IMR-90 (cell line): Measurements from ENCODE around the gene ATP6V1F. TPM values are rescaled to one million over a fixed set of nuclear protein-coding genes. Genes with fewer than 3 reads are reported as not detected.

Source experiments
- ATAC-seq: fragments of 200-7000 bp; cut with Tn5 transposase; 2 replicates; pipeline ENCODE4 v1.9.1; 2020; ENCODE audit warnings: low read depth, mild to moderate bottlenecking, moderate library complexity
- BruUV-seq: library from RNA; stranded (reverse); fragments of 400-500 nt; replicated peaks from 2 replicates; lab custom pipeline; 2021; lab: Mats Ljungman, UMichigan
- CTCF ChIA-PET: fragments of 300-600 bp; formaldehyde crosslinking; extraction: SDS; loops from one replicate; lab custom pipeline; 2021; ENCODE audit warnings: antibody characterized with exemption; lab: Yijun Ruan, JAX
- POLR2A ChIA-PET: fragments of 300-600 bp; sonication (Branson Sonifier 250); formaldehyde crosslinking; loops from one replicate; lab custom pipeline; 2022; ENCODE audit warnings: antibody characterized with exemption; ENCODE audit not compliant: unreplicated experiment; lab: Charles Lee
- DNase-seq: peaks from one replicate; pipeline ENCODE4 v3.0.0; 2013
- H2AFZ ChIP-seq: replicated peaks from 2 replicates; pipeline ENCODE3; 2013; ENCODE audit warnings: low read length, mild to moderate bottlenecking; ENCODE audit not compliant: poor library complexity
- H2AK5ac ChIP-seq: 2 replicates; pipeline ENCODE4 v1.6.1; 2013; ENCODE audit warnings: low read depth, low read length, inconsistent platforms
- H2AK9ac ChIP-seq: replicated peaks from 2 replicates; pipeline ENCODE3; 2013; ENCODE audit warnings: mild to moderate bottlenecking, low read depth, low read length, moderate library complexity; ENCODE audit not compliant: poor library complexity
- H2BK120ac ChIP-seq: 2 replicates; pipeline ENCODE4 v1.6.1; 2013; ENCODE audit warnings: low read depth, low read length, inconsistent platforms
- H2BK15ac ChIP-seq: 3 replicates; pipeline ENCODE4 v1.6.1; 2013; ENCODE audit warnings: low read depth, low read length, inconsistent platforms
- H2BK20ac ChIP-seq: 2 replicates; pipeline ENCODE4 v1.6.1; 2013; ENCODE audit warnings: low read depth, mild to moderate bottlenecking, inconsistent platforms, low read length, moderate library complexity
- H2BK5ac ChIP-seq: 2 replicates; pipeline ENCODE4 v1.6.1; 2013; ENCODE audit warnings: mild to moderate bottlenecking, low read depth, low read length, inconsistent platforms; ENCODE audit not compliant: poor library complexity, severe bottlenecking
- H3K14ac ChIP-seq: replicated peaks from 2 replicates; pipeline ENCODE4 v1.6.1; 2013; ENCODE audit warnings: low read depth, low read length, inconsistent platforms
- H3K18ac ChIP-seq: 2 replicates; pipeline ENCODE4 v1.6.1; 2013; ENCODE audit warnings: low read depth, low read length, control low read depth
- H3K23ac ChIP-seq: 2 replicates; pipeline ENCODE4 v1.6.1; 2013; ENCODE audit warnings: low read depth, low read length, inconsistent platforms
- H3K27ac ChIP-seq: 2 replicates; pipeline ENCODE4 v1.5.1; 2013; ENCODE audit warnings: mild to moderate bottlenecking, control low read depth, low read length; ENCODE audit not compliant: insufficient read depth
- H3K27me3 ChIP-seq: 2 replicates; pipeline ENCODE4 v1.6.1; 2013; ENCODE audit warnings: low read length; ENCODE audit not compliant: control insufficient read depth, insufficient read depth
- H3K36me3 ChIP-seq: 2 replicates; pipeline ENCODE4 v1.6.1; 2013; ENCODE audit warnings: low read length, mixed read lengths; ENCODE audit not compliant: control insufficient read depth, insufficient read depth
- H3K4ac ChIP-seq: 2 replicates; pipeline ENCODE4 v1.6.1; 2013; ENCODE audit warnings: low read depth, low read length, inconsistent platforms
- H3K4me1 ChIP-seq: 2 replicates; pipeline ENCODE4 v1.6.1; 2013; ENCODE audit warnings: low read length, mixed read lengths; ENCODE audit not compliant: control insufficient read depth, insufficient read depth
- H3K4me2 ChIP-seq: 2 replicates; pipeline ENCODE4 v1.6.1; 2013; ENCODE audit warnings: low read depth, mild to moderate bottlenecking, control low read depth, low read length, moderate library complexity
- H3K4me3 ChIP-seq: 2 replicates; pipeline ENCODE4 v1.5.1; 2013; ENCODE audit warnings: low read depth, mild to moderate bottlenecking, control low read depth, low read length, moderate library complexity; ENCODE audit not compliant: insufficient read depth
- H3K56ac ChIP-seq: 2 replicates; pipeline ENCODE4 v1.6.1; 2013; ENCODE audit warnings: low read length, inconsistent platforms; ENCODE audit not compliant: insufficient read depth; ENCODE audit errors: extremely low read depth
- H3K79me1 ChIP-seq, 2 experiments: 2 replicates each; pipeline ENCODE4 v1.6.1; 2013; ENCODE audit warnings: low read length in 2 of 2, inconsistent platforms in 1 of 2, low read depth in 1 of 2
- H3K9ac ChIP-seq: 2 replicates; pipeline ENCODE4 v1.6.1; 2013; ENCODE audit warnings: low read depth, low read length, control low read depth
- H3K9me1 ChIP-seq: 2 replicates; pipeline ENCODE4 v1.6.1; 2013; ENCODE audit warnings: low read length, inconsistent platforms; ENCODE audit not compliant: insufficient read depth
- H3K9me3 ChIP-seq: 2 replicates; pipeline ENCODE4 v1.6.1; 2013; ENCODE audit warnings: low read length; ENCODE audit not compliant: control insufficient read depth, insufficient read depth
- H4K20me1 ChIP-seq: 2 replicates; pipeline ENCODE4 v1.6.1; 2013; ENCODE audit warnings: low read length, inconsistent platforms; ENCODE audit not compliant: insufficient read depth
- H4K5ac ChIP-seq: 2 replicates; pipeline ENCODE4 v1.6.1; 2013; ENCODE audit warnings: mild to moderate bottlenecking, low read depth, low read length, control low read depth
- H4K8ac ChIP-seq, 2 experiments: 2 replicates each; pipeline ENCODE4 v1.6.1; 2013; ENCODE audit warnings: low read depth in 2 of 2, low read length in 2 of 2, control low read depth in 1 of 2, inconsistent platforms in 1 of 2
- H4K91ac ChIP-seq: 2 replicates; pipeline ENCODE4 v1.6.1; 2013; ENCODE audit warnings: low read depth, low read length, inconsistent platforms; ENCODE audit not compliant: insufficient read depth
- BHLHE40 ChIP-seq: fragments of 150-350 bp; IDR thresholded peaks from 2 replicates; pipeline ENCODE4 v1.6.1; 2016; ENCODE audit warnings: mild to moderate bottlenecking, low read depth, low read length
- CEBPB ChIP-seq: IDR thresholded peaks from 2 replicates; pipeline ENCODE4 v1.6.1; 2012; ENCODE audit warnings: low read depth, low read length, improper control_type of control experiment
- CHD1 ChIP-seq: IDR thresholded peaks from 2 replicates; pipeline ENCODE4 v1.6.1; 2012; ENCODE audit warnings: low read depth, low read length, improper control_type of control experiment
- CTCF ChIP-seq: conservative IDR thresholded peaks from 2 replicates; pipeline ENCODE4 v1.5.1; 2012; ENCODE audit warnings: mild to moderate bottlenecking, low read depth, low read length, improper control_type of control experiment
- MAFK ChIP-seq: IDR thresholded peaks from 2 replicates; pipeline ENCODE4 v1.6.1; 2012; ENCODE audit warnings: low read depth, low read length, improper control_type of control experiment
- MAZ ChIP-seq: IDR thresholded peaks from 2 replicates; pipeline ENCODE4 v1.6.1; 2012; ENCODE audit warnings: low read depth, mild to moderate bottlenecking, low read length, improper control_type of control experiment, moderate library complexity, borderline replicate concordance
- MXI1 ChIP-seq: IDR thresholded peaks from 2 replicates; pipeline ENCODE4 v1.6.1; 2012; ENCODE audit warnings: low read depth, mild to moderate bottlenecking, low read length, moderate library complexity, borderline replicate concordance
- NFE2L2 ChIP-seq: fragments of 150-350 bp; IDR thresholded peaks from 2 replicates; pipeline ENCODE4 v1.6.1; 2016; ENCODE audit warnings: low read depth, mild to moderate bottlenecking, low read length
- POLR2A ChIP-seq: IDR thresholded peaks from 2 replicates; pipeline ENCODE4 v1.6.1; 2012; ENCODE audit warnings: mild to moderate bottlenecking, low read depth, low read length
- RAD21 ChIP-seq: IDR thresholded peaks from 2 replicates; pipeline ENCODE4 v1.6.1; 2012; ENCODE audit warnings: low read length, improper control_type of control experiment
- RCOR1 ChIP-seq: IDR thresholded peaks from 2 replicates; pipeline ENCODE4 v1.6.1; 2012; ENCODE audit warnings: mild to moderate bottlenecking, low read length, improper control_type of control experiment; ENCODE audit not compliant: insufficient replicate concordance
- SMC3 ChIP-seq: fragments of 150-350 bp; IDR thresholded peaks from 2 replicates; pipeline ENCODE4 v1.6.1; 2016; ENCODE audit warnings: low read depth, mild to moderate bottlenecking, antibody characterized with exemption, low read length, moderate library complexity
- WGBS, 2 experiments: methylation state at CpG; one replicate each; pipeline versions ENCODE4 v1.1.5 to v1.1.7; 2013; ENCODE audit warnings: missing lambda C conversion rate in 2 of 2; ENCODE audit not compliant: insufficient read length in 1 of 2; ENCODE audit errors: extremely low coverage in 2 of 2; 5-methylcytosine and 5-hydroxymethylcytosine counted together
- dilution Hi-C: fragments of 300-500 bp; cut with HindIII; formaldehyde crosslinking; loops from one replicate; pipeline ENCODE4 v1.14.3; 2018; ENCODE audit warnings: low sequenced_read_pairs; ENCODE audit not compliant: unreplicated experiment
- in situ Hi-C: fragments of 300-500 bp; cut with MboI; formaldehyde crosslinking; loops from 3 replicates; pipeline ENCODE4 v1.14.3; 2019; ENCODE audit warnings: low sequenced_read_pairs, inconsistent platforms, mixed read lengths
- intact Hi-C: fragments of 100-400 bp; cut with micrococcal nuclease; formaldehyde crosslinking; loops from 2 replicates; pipeline ENCODE4 v1.10.0; 2022
- polyA plus RNA-seq, 3 experiments: library from polyadenylated mRNA; depleted of rRNA; stranded (reverse); fragments of >200 nt; gene quantifications; 2 replicates each; pipeline ENCODE4 v1.2.3, GENCODE V29; 2012; ENCODE audit warnings: low replicate concordance in 1 of 3
- total RNA-seq: library from RNA; depleted of rRNA; stranded (reverse); fragments of >200 nt; gene quantifications from 2 replicates; pipeline ENCODE4 v1.2.3, GENCODE V29; 2012

The ATP6V1F gene
- total and polyA plus RNA-seq, 2 of the 4 experiments (the other 2 are of a cell fraction): 104 to 321 TPM

DNA sequence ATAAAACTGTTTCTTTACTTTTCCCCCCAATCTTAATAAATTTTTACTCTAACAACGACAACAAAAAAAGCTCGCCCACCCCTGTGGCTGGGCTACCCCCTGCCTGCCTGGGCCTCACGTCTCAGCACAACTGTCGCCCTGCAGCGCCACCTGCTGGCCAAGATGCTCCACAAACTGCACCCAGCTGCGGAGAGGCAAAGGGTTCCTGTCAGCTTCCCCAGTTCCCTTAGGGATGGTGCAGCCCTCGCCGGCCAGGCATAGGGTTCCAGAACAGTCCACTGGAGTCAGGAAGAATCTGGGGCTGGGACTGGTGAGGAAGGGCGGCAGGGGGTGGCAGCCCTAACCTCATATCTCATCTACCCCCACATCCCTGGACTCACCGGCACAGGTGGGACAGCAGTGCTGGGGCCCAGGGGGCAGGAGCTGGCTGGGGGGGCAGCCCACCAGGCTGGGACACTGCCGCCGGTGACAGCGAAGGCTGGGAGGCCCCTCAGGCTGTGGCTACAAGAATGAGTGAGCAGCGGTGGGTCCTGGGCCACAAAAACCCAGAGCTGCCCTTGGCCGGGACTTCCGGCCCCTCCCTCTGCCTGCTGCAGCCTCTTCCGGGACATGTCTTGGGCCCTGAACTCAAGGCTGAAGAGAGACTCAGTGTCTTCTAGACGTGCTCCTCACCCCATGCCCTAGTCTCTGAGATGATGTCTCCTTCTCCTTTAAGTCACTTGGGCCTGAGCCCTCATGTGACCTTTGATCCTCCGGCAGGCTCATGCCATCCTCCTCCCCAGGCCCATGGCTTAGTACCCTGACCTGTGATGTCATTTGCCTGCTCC lies 21.2 kb downstream of the ATP6V1F start:
- in situ Hi-C loops: loop anchor here (5.0 to 25.0 kb wide), 2 partner anchors 277 to 422 kb away; partner anchors contain the start of gene HILPDA
- intact Hi-C loops: loop anchor here (5.0 kb wide), 3 partner anchors 272 to 457 kb away; partner anchors contain the start of gene METTL2B
- ATAC-seq (peak; percentile 79), DNase-seq (peak; percentile 54)
- ChIA-PET POLR2A (no interaction called here), CTCF (interaction anchor here (1.1 to 1.5 kb wide), 5 partner anchors 14 to 57 kb away, joined by 3 to 6 read pairs (median 4); partner anchors contain the start of gene KCP)
- dilution Hi-C loops: no loop called here
- no peak overlapping the region for H2BK20ac ChIP-seq
- TF ChIP-seq MAZ: peak; percentile 39; the same call in 1 of the 2 replicates
- TF ChIP-seq CHD1: no peak
- peak; percentile 87 for TF ChIP-seq CTCF
- TF ChIP-seq SMC3: peak; percentile 72
- no peak for TF ChIP-seq MXI1
- TF ChIP-seq NFE2L2: no peak
- TF ChIP-seq CEBPB: no peak
- TF ChIP-seq BHLHE40: no peak
- TF ChIP-seq MAFK: no peak
- TF ChIP-seq POLR2A: no peak
- no peak for TF ChIP-seq RCOR1
- peak; percentile 73 for TF ChIP-seq RAD21
- H2BK120ac ChIP-seq: no peak overlapping the region
- H3K4me3 ChIP-seq: no peak overlapping the region
- no peak overlapping the region for H2AK9ac ChIP-seq
- BruUV-seq: no TSS peak
- H2BK5ac ChIP-seq: no peak overlapping the region
- no peak overlapping the region for H4K5ac ChIP-seq
- no peak overlapping the region for H4K8ac ChIP-seq
- H2BK15ac ChIP-seq: no peak overlapping the region
- no peak overlapping the region for H3K4me2 ChIP-seq
- no peak overlapping the region for H4K91ac ChIP-seq
- H3K56ac ChIP-seq: no peak overlapping the region
- 53% methylated on average over 6 of the region's 19 CpGs; no CpG with 5 or more reads in 1 of the 2 experiments for WGBS, 2 experiments
- peaks cover 4% of the 10 kb centered on the region; the same call in 1 of the 2 replicates for H4K20me1 ChIP-seq
- H3K4ac ChIP-seq: no peak overlapping the region
- H3K23ac ChIP-seq: no peak overlapping the region
- no peaks in the 10 kb centered on the region for H3K36me3 ChIP-seq
- no peaks in the 10 kb centered on the region for H3K4me1 ChIP-seq
- H3K14ac ChIP-seq: no peak overlapping the region
- no peaks in the 10 kb centered on the region for H3K9me3 ChIP-seq
- H2AK5ac ChIP-seq: no peak overlapping the region
- H3K79me1 ChIP-seq: no peaks in the 10 kb centered on the region
- no peaks in the 10 kb centered on the region for H3K9me1 ChIP-seq
- H2AFZ ChIP-seq: peak overlapping the region; percentile 37
- peaks cover 7% of the 10 kb centered on the region; the same call in 1 of the 2 replicates for H3K27me3 ChIP-seq
- no peak overlapping the region for H3K9ac ChIP-seq
- no peak overlapping the region for H3K18ac ChIP-seq
- no peak overlapping the region for H3K27ac ChIP-seq
